Measurements from ENCODE around the gene CSGALNACT2.

DNA sequence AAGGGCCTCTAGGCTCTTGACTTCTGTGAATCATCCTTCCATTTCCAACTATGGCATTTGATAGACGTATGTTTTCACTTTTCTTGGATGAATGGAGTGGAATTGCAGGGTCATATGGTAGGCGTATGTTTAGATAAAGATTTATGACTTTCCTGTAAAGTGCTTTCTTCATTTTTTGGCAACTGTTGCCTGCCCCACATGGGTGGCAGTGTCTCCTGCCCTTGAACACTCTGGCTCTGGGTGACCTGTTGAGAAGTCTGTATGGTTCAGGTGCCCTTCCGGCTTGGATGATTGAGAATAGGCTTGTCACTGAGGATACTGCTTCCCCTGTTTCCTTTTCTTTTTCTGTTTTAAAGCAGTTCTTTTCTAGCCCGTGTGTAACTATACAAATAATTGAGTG is 38.3 kb upstream of the CSGALNACT2 start:
- no peak for TF ChIP-seq POLR2A (IDR thresholded peaks at IDR 0.05)
- TF ChIP-seq, protein P1, sequence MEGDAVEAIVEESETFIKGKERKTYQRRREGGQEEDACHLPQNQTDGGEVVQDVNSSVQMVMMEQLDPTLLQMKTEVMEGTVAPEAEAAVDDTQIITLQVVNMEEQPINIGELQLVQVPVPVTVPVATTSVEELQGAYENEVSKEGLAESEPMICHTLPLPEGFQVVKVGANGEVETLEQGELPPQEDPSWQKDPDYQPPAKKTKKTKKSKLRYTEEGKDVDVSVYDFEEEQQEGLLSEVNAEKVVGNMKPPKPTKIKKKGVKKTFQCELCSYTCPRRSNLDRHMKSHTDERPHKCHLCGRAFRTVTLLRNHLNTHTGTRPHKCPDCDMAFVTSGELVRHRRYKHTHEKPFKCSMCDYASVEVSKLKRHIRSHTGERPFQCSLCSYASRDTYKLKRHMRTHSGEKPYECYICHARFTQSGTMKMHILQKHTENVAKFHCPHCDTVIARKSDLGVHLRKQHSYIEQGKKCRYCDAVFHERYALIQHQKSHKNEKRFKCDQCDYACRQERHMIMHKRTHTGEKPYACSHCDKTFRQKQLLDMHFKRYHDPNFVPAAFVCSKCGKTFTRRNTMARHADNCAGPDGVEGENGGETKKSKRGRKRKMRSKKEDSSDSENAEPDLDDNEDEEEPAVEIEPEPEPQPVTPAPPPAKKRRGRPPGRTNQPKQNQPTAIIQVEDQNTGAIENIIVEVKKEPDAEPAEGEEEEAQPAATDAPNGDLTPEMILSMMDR (IDR thresholded peaks at IDR 0.05): no peak

Measured in testis (tissue), 2 donors.